Suprapubic skin (tissue), 4 donors: ENCODE data around the gene HDAC2. TPM values are rescaled to one million over a fixed set of nuclear protein-coding genes. Genes with fewer than 3 reads are reported as not detected.

Experiments
- DNase-seq, 2 donors: peaks; one replicate each; pipeline ENCODE4 v3.0.0-alpha.2; 2019; ENCODE audit warnings: low spot score in 2 of 2
- H3K27ac ChIP-seq: fragments of 200-600 bp; sonication (generic); one replicate; pipeline ENCODE4 v1.5.1; 2019
- H3K27me3 ChIP-seq: fragments of 200-600 bp; sonication (generic); one replicate; pipeline ENCODE4 v1.5.1; 2019
- H3K36me3 ChIP-seq: fragments of 200-600 bp; sonication (generic); one replicate; pipeline ENCODE4 v1.5.1; 2019
- H3K4me1 ChIP-seq: fragments of 200-600 bp; sonication (generic); one replicate; pipeline ENCODE4 v1.5.1; 2019
- H3K4me3 ChIP-seq: fragments of 200-600 bp; sonication (generic); one replicate; pipeline ENCODE4 v1.5.1; 2019; ENCODE audit warnings: mild to moderate bottlenecking
- H3K9me3 ChIP-seq: fragments of 200-600 bp; sonication (generic); one replicate; pipeline ENCODE4 v1.5.1; 2019
- CTCF ChIP-seq, 2 donors: fragments of 200-600 bp in 1 of 2; fragments of 450-650 bp in 1 of 2; sonication (generic) in 1 of 2; IDR thresholded peaks; one replicate each; pipeline ENCODE4 v1.5.1; 2016 to 2019; ENCODE audit warnings: antibody characterized with exemption in 2 of 2, mild to moderate bottlenecking in 1 of 2, moderate library complexity in 1 of 2
- EP300 ChIP-seq: sonication (generic); formaldehyde crosslinking; IDR thresholded peaks from one replicate; pipeline ENCODE4 v1.6.1; 2017; ENCODE audit warnings: antibody characterized with exemption
- POLR2A ChIP-seq, 2 donors: fragments of 450-650 bp; IDR thresholded peaks; one replicate each; pipeline ENCODE4 v1.6.1; 2017; ENCODE audit warnings: antibody characterized with exemption in 2 of 2, mild to moderate bottlenecking in 2 of 2, moderate library complexity in 2 of 2
- POLR2AphosphoS5 ChIP-seq, 3 donors: sonication (generic); formaldehyde crosslinking; IDR thresholded peaks; one replicate each; pipeline ENCODE4 v1.6.1; 2017; ENCODE audit warnings: antibody characterized with exemption in 3 of 3
- WGBS: methylation state at CpG from one replicate; pipeline ENCODE4 v1.1.5; 2018; 5-methylcytosine and 5-hydroxymethylcytosine counted together
- total RNA-seq, 4 donors: library from RNA; depleted of rRNA; stranded (reverse); fragments of >200 nt; gene quantifications; one replicate each; pipeline ENCODE4 v1.1.0, GENCODE V29; 2016

HDAC2 gene
- total RNA-seq, 4 donors from 2014 or later: 36.1 to 73.9 (median 46.9) TPM

- H3K4me1 ChIP-seq: peaks cover 7% of the 10 kb centered on the region
- H3K27ac ChIP-seq: no peak overlapping the region
- H3K9me3 ChIP-seq: no peaks in the 10 kb centered on the region
- H3K27me3 ChIP-seq: no peaks in the 10 kb centered on the region
- no peak overlapping the region for H3K4me3 ChIP-seq
- DNase-seq: no peak
- no peak for TF ChIP-seq POLR2A (IDR thresholded peaks at IDR 0.05)
- 51% methylated on average over 2 of the region's 2 CpGs for WGBS
- no peaks in the 10 kb centered on the region for H3K36me3 ChIP-seq
Measured at GRCh38 chr6:113927001-113927400, 43.9 kb downstream of the HDAC2 start.

GRCh38 chr6:113925378-113925777 is 45.6 kb downstream of the HDAC2 start:
- no peak overlapping the region for H3K4me3 ChIP-seq
- no peaks in the 10 kb centered on the region for H3K9me3 ChIP-seq
- DNase-seq: no peak
- 43% methylated on average over 2 of the region's 2 CpGs for WGBS
- H3K4me1 ChIP-seq: peaks cover 7% of the 10 kb centered on the region
- TF ChIP-seq POLR2A (IDR thresholded peaks at IDR 0.05): no peak
- no peak for TF ChIP-seq CTCF (IDR thresholded peaks at IDR 0.05)
- no peak for TF ChIP-seq POLR2AphosphoS5 (IDR thresholded peaks at IDR 0.05)
- no peak for TF ChIP-seq EP300
- no peaks in the 10 kb centered on the region for H3K36me3 ChIP-seq
- no peaks in the 10 kb centered on the region for H3K27me3 ChIP-seq
- no peak overlapping the region for H3K27ac ChIP-seq

- Histone ChIP-seq H3K9me3 (no peaks in the 10 kb centered on the region), H3K27me3 (no peaks in the 10 kb centered on the region), H3K4me1 (peaks cover 7% of the 10 kb centered on the region), H3K27ac (no peak overlapping the region), H3K36me3 (no peaks in the 10 kb centered on the region), H3K4me3 (no peak overlapping the region)
- no peak for TF ChIP-seq EP300
- TF ChIP-seq POLR2AphosphoS5 (IDR thresholded peaks at IDR 0.05): no peak
- TF ChIP-seq CTCF (IDR thresholded peaks at IDR 0.05): no peak
- no peak for TF ChIP-seq POLR2A (IDR thresholded peaks at IDR 0.05)
- DNase-seq: no peak
Measured at GRCh38 chr6:113924312-113924723, 46.6 kb downstream of the HDAC2 start.

GRCh38 chr6:113923526-113923925 is 47.4 kb downstream of the HDAC2 start:
- TF ChIP-seq POLR2AphosphoS5 (IDR thresholded peaks at IDR 0.05): no peak
- no peak for TF ChIP-seq EP300
- TF ChIP-seq CTCF (IDR thresholded peaks at IDR 0.05): no peak
- DNase-seq: no peak
- H3K36me3 ChIP-seq: no peaks in the 10 kb centered on the region
- H3K4me1 ChIP-seq: peaks cover 7% of the 10 kb centered on the region
- no peak overlapping the region for H3K27ac ChIP-seq
- no peaks in the 10 kb centered on the region for H3K9me3 ChIP-seq
- no peaks in the 10 kb centered on the region for H3K27me3 ChIP-seq
- H3K4me3 ChIP-seq: no peak overlapping the region

- no peak for DNase-seq
- 88% methylated on average over 4 of the region's 4 CpGs for WGBS
Measured at GRCh38 chr6:113921299-113921904, 49.5 kb downstream of the HDAC2 start.

More at GRCh38 chr6:113921299-113921904, 49.5 kb downstream of the HDAC2 start:
- Histone ChIP-seq H3K27ac (no peak overlapping the region), H3K4me3 (no peak overlapping the region), H3K9me3 (no peaks in the 10 kb centered on the region), H3K4me1 (peaks cover 7% of the 10 kb centered on the region), H3K27me3 (no peaks in the 10 kb centered on the region), H3K36me3 (no peaks in the 10 kb centered on the region)
- TF ChIP-seq CTCF (IDR thresholded peaks at IDR 0.05) (no peak), POLR2AphosphoS5 (IDR thresholded peaks at IDR 0.05) (no peak), EP300 (no peak), POLR2A (IDR thresholded peaks at IDR 0.05) (no peak)
